Stimulated activated CD8-positive, alpha-beta memory T cell treated with anti-CD3 and anti-CD28 coated beads, Interleukin-4, amount 100 ng/mL, for 1 hour (primary cell): ENCODE data around the gene ARNT2.

Source experiments
- DNase-seq, 2 donors: peaks; one replicate each; pipeline ENCODE4 v3.0.0-alpha.2; 2020; ENCODE audit warnings: low read depth in 2 of 2, low spot score in 1 of 2

The ARNT2 gene

DNA sequence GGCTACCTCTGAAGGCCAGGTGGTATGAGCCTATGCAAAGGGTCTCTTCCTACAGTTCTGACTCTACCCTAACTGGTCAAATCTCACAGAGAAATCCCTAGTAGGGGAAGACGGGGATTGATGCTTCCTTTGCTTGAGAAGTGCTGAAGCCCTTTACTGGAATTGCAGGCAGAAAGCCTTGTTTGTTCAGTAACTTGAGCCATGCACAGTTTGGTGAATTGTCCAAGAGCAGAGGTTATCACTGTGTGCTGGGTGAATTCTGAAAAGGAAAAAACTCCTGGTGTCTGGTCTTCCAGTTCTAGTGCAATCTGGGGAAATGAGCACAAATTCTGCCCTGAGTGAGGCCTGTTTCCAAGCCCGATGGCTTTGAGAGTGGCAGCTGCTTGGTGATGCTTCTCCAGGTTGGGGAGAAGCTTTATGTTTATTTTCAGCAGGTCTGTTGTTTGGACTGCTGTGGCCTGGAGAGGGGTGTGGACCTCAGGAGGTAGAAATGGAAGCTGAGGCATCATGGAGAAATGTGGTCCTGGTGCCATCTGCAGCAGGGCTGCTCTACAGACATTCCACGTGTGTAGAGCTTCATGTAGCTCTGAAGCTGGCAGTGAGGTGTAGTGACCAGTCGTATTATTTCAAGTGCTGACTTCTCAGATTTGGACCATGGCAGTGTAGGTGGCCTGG is 60.9 kb downstream of the ARNT2 start:
- no peak for DNase-seq

DNA sequence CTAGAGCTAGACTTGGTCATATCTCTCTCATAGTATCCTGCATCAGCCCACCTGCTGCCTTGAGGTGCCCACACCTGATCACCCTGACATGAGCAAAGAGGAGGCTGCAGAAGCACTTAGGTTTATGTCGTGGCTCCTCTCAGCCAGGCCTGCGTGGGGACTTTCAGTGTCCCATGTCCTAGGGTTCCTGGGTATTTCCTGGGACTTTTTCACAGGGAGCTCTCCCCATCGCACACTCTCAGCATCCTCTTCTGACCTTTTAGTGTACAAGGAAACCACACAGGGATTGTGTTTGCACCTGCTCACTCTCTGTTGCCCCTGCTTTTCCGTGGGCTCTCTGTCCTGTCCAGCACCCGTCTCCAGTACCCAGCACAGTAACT is 61.4 kb downstream of the ARNT2 start:
- DNase-seq, result no peak

DNA sequence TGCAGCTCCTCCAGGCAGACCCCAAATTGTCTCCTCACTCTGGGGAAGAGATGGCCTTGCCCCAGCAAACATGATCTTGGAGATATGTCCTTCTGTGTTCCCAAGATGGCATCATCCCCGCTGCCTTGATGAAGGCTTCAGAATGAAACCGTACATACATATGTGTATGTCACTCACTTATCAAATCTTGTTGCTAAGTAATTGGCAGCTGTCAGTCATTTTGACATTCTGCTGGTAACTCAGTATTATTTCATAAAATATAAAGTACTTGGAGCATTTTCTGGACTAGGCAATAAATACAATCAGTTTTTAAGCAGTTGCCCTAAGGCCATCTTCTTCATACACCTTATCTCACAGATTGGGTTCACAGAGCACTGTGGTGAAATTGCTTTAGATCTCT is 62.4 kb downstream of the ARNT2 start:
- DNase-seq, result no peak

DNA sequence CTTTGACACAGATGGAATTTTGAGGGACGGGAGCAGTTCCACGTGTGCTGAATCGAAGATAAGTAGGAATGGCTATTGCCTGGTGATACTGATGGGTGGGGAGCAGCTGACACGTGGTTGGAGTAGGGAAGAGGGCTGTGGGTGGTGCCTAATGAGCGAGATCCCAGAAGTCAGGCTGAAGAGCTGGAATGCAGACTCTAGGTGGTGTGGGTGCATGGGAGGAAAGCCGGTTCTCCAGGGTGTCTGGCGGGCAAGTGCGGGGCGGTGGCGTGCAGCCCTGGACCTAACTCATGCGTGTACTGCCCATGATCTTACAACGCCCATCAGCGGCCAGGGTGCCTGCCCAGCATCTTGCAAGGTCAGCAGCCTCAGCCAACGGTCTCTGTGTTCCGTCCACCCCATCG is 63.1 kb downstream of the ARNT2 start:
- DNase-seq, result no peak

DNA sequence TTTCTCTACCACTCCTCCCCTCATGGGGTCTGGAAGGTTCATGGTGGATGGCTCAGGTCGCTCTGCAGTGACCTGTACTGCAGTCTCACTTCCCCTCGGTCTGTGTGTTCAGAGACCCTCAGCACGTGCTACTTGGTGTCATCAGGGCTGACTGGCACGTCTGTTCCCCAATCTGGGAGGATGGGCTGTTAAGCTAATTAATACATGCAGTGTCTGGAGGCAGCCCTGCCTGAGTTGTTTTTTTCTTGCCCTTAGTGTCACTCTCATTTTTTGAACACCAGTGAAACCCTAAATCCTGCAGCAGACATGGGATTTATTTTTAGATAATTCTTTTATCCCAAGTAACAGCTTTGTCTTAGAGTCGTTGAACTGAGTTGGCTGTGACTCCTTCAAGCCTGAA is 64.6 kb downstream of the ARNT2 start:
- no peak for DNase-seq

DNA sequence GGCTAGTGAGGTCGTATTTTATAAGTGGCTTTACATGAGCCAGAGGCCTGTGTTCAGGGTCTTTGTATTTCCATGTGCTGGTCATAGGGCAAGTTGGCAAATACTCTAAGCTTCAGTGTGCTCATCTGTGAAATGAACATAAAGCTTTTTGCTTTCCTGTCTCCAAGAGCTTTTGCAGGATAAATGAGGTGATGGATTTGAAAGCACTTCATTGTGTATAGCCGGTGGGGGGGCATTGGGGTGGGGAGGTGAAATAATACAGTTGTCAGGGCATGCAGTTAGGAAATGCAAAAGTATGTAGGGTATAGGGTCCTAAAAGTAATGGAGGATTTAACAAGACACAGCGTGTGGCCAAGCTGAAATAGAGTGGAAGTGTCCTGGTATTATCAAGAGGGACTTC is 67.7 kb downstream of the ARNT2 start:
- DNase-seq, result no peak

DNA sequence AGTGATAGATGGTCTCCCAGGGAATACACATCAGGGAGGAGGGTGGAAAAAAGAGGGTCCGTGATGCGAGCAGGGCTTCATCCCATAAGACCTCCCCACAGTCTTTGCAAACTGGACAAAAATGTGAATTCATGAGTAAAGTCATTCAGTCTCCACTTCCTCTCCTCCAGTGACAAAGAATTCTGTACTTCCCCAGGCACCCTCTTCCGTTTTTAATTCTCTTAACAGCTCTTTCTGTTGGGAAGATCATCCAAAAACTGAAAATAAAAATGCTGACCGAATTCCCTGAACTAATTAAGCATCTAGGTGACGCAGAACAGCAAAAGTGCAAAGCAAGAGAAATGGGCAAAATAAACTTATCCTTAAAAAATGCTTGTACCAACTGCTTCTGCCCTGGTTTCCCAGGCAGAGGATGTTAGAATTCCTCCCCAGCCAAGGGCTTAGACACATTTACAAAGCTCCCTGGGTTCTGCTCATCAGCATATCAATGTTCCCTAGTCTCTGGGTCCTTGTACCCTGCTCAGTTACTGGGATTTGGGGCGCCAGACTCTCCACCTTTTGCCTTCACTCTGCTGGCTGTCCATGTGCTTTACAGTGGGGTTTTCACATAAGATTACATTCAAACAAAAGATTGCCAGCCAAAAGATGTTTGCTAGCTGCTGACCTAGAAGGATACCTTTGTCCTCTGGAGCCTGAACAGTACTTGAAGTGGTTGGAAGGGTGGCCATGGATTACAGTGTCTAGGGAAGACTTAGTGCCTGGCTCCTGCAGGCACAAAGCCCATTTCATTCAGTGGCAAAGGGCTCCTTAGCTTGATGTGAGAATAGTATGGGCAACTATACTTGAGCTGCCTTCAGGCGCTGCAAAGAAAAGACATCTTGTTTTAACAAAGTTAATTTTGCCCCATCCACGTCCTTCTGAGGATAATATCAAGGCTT is 69.4 kb downstream of the ARNT2 start:
- DNase-seq, result no peak

DNA sequence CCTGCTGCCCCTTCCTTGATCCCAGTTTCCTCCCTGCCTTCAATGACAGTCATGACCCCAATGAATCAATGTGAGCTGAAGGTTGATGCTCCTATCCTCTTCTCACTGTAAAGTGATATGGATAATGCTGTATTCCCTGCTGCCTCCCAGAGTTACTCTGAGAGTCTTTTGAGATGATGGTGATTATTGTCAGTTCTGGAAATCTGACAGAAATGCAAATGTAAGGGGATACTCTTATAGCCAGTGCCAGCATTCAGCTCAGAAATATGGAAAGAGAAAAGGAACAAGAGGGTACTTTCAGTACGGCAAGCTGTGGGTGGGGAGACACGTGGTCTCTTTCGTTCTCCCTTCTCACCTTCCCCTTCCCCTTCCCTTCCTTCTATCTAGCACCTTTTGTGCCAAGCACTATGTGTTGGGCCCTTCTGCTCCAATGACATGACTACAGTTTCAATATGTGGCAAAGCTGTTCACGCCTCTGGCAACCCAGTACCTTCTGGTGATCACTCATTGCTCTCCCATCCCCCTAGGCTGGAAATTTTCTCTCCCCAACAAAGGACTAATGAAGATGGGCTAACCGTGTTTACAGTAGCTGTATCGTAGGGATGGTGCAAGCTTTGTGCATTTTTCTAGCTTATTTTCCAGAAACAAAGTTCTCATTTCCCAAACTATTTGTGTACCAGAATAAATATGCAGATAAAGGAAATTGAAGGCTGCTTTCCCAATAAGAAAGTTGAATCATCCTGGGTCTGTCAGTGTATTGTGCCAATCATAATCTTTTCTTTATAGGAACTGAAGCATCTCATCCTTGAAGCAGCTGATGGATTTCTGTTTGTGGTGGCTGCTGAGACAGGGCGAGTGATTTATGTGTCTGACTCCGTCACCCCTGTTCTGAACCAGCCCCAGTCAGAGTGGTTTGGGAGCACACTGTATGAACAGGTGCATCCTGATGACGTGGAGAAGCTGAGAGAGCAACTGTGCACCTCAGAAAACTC is 70.3 kb downstream of the ARNT2 start:
- no peak for DNase-seq

DNA sequence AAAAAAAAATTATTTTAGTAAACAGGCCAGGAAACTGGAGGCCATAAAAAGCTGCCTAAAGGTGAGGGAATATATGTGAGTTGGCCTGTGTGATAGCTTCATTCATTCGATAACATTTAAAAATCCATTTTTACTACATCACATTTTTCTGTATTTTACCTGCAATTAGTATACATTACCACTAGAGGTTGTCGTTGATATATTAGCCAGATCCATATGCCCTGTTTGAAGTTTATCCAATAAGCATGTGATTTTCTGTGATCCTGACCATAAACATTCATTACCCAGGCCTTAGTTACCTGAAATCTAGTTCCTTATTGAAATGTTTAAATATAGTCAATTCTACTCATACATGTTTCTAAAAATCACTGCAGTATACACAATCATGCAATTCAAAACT is 71.4 kb downstream of the ARNT2 start:
- no peak for DNase-seq

DNA sequence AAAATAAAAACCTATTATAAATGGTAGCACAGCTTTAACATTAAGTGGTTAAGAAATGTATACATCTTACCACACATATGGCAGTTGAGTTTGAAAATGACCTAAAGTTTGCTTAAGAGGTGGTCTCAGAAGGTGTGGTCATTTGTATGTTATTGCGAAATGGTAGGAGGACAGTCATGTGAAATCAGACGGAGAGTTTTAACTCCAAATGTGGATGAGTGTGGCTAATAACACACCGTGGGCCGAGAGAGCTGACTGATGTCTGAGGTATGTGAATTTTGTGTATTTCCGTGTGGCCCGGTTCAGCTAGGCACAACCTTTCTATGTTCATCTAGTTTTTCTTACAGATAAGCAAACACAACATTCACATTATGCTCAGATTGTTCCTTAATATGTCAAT is 71.9 kb downstream of the ARNT2 start:
- no peak for DNase-seq

DNA sequence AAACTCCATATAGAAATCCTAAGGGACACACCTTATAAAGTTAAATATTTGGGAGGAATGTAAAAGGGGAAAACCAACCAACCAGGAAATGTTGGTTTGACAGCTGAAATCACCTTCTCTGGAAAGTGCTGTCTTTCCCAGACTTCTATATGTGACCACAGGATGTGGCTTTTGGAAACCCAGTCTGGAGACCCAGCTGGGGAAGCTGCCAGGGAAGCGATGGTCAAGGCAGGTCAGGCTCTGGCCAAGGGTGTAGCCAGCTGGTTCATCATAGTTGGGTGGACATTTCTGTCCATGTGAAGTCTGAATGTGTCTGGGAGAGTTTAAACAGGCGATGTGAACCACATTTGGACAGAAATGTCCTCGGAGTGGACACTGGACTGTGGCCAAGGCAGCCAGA is 73.9 kb downstream of the ARNT2 start:
- DNase-seq, result no peak

DNA sequence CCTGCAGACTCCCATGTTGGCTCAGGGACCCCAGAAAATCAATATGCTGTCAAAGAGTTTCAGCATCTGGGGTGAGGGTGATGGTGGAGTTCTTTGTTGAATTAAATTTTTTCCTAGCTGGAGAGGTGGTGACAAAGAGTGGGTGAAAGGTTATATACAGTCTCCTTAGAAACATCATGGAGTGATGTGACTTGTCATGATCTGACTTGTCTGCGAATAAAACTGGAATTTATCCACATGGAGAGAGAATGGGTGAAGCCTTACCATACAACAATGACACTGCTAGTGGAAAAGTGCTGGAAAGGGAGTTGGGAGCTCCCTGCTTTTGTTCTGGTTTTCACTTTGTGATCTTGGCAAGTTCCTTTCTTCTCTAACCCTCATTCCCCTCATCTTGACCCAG is 75.0 kb downstream of the ARNT2 start:
- no peak for DNase-seq

DNA sequence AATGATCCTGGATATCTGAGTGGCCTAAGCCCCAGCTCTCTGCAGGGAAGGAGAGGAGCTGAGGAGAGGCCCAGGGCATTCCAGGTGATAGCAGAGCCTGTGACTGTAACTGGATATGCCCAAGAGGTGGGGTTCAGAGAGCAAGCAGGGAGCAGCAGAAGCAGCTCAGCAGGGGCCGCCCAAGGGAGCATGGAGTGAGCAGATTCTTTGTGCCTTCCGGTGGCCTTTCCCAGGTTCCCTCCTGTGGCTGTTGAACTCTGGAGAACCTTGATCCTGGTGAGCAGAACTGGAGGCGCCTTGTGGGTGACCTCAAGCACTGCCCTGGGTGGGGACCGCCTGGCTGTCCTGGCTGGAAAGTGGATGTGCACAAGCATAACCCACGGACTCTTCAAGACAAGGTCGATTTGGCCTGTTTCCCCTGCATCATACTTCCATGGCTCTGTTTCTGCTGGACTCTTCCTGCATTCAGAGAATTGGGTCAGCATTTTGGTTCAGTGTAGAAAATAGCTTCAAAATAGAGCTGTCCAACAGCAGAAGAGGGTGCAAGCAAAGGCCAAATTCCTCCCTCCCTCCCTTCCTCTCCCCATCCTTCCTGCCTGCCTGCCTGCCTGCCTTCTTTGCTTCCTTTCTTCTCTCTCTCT is 76.1 kb downstream of the ARNT2 start:
- DNase-seq, result no peak

DNA sequence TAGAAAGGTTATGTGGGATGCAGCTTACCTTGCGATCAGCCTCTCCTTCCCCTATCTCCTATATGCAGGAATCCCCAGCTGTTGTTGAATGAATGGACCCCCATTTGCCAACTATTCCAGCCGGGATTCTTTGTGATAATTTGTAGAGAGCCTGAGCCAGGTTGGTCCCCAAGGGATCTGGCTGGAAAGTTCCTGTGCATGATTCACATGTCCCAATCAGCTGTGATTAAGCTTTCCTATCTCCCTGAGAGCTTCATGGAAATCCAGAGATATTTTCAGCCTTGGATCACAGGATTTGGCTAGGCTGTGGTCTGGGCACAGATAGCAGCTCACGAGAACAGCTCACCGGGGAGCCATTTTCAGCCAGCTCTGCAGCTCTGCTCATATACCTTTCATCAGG is 76.7 kb downstream of the ARNT2 start:
- no peak for DNase-seq

DNA sequence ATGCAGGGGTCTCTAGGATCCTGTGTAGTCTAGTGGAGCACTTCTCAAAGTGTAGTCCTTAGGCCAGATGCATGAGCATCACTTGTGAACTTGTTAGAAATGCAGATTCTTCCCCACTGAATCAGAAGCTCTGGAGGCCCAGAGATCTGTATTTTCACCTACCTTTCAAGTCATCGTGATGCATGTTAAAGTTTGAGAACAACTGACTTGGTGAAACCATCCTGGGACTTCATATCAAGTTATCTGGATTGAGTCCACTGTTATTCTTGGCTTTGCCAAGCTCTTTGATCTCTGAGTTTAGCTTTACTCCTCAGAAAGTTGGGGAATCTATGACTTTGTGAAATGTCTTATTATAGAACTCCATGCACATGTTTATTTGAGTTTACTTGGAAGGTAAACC is 78.5 kb downstream of the ARNT2 start:
- DNase-seq, result no peak

DNA sequence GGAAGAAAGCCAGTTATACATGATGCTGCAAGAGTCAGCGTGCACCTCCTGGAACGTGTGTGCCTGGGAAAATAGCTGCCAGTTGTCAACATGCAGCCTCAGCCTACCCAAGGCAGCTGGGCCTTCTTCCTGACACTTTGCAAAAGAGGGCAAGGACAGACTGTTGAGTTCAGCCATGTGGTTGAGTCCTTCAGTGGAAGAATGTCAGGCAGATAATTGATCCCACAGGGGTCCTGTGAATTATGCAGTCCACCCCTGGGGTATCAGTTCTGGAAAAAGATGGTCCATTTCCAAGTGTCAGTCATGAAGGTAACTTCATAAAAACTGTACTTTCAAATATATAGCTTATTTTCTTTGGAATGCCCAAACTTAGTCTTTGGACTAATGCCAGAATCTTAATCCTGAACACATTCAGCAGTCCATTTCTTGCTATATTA is 79.6 kb downstream of the ARNT2 start:
- no peak for DNase-seq

DNA sequence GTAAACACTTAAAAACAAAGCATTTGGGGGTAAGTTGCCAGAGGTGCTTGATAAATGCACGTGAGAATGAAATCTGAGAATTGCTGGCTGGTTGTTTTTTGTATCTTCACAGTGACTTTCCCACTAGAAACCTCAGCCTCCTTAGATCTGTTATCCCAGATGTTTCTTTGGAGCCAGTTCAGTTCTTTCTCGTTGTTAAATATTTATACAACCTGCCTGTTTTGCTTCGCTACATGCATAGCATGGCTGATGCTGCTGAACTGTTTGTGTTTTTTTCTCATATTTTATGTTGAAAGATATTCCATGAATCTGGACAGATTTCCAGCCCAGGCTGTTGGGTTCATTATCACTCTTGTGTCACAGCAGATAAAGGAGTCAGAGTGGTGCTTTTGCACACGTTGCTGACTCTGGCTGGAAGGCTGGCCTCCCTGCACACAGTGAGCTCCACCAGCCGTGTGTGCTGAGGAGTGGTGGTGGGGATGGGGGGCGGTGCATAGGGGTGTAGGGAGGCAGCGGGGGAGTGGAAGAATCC is 80.2 kb downstream of the ARNT2 start:
- DNase-seq, result no peak

DNA sequence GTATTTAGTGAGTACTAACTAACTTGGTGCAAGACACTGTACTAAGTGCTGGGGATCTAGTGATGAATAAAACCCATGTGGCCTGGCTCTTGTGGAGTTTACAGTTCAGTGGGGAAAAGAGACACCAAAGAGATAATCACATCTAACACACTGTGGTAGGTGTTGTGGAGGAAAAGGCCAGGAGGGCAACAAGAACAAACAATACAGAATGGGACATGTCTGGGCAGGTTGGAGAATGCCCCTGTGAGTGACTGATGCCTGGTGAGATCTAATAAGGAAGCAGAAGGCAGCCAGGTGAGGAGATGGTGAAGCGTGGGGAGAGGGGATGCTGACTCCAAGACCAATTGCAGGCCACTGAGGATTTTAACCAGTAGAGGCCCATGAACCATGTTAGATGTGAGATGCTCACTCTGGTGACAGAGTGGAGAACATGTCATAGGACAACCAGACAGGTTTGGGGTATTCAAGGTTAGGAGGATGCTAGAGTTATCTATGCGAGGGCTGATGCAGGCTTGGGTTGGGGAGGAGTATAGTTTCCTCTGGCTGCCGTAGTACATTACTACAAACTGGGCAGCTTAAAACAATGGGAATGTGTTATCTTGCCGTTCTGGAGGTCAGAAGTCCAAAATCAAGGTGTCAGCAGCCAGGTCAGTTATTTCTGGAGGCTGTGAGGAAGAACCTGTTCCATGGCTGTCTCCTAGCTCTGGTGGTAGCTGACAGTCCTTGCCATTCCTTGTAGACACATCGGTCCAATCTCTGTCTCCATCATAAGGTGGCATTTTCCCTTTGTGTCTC is 81.4 kb downstream of the ARNT2 start:
- DNase-seq, result no peak

DNA sequence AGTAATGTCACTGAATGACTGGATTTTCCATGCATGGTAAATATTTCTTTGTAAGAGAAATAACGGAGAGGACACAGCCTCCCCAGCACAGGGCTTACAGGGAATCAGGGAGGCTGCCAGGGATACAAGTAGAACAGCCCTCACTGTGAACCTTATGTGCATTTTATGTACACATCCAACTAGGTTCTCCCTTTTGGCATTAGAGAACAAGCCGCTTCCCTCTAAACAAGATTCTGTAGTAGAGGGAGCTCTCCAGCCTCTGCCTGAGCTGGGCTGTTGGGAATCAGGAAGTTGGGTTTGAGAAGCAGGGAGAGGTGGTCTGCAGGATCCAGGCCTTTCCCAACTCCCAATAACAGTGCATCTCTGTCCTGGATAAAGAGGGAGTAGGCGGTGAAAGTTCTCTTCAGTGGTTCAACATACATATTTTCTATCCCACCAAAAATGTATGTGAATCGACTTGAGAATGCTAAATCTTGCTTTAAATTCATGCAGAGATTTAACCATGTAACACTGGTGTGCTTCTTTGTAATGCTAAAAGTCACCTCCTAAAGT is 83.7 kb downstream of the ARNT2 start:
- no peak for DNase-seq
